ENCODE measurements around the gene MARF1. TPM values are rescaled to one million over a fixed set of nuclear protein-coding genes. Genes with fewer than 3 reads are reported as not detected.

The MARF1 gene
- total RNA-seq, 4 donors from 2014 or later = 31.2 to 43.2 (median 35.7) TPM

DNA sequence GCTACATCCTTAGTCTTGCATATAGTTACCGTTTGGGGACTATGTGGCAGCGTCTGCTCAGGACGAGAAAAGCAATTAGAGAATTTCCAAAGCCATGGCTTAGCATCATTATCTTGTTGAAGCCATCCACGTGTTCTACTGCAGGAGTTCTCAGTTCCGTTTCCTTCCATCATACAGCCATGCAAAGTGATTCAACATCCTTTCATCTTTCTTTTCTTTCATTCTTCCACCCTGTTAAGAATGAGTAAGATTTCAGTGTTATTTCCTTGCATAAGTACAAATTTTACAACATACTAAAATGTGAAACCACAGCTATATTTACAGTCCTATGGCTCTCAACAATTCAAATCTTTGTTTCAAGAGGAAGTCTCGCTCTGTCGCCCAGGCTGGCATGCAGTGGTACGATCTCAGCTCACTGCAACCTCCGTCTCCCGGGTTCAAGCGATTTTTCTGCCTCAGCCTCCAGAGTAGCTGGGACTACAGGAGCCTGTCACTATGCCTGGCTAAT lies 3.8 kb downstream of the MARF1 start:
- intact Hi-C loops (cut with DNase I; ENCODE audit: low total_unique reads) = no loop called here
- no peak for TF ChIP-seq POLR2A (IDR thresholded peaks at IDR 0.05)
- TF ChIP-seq, protein P1, sequence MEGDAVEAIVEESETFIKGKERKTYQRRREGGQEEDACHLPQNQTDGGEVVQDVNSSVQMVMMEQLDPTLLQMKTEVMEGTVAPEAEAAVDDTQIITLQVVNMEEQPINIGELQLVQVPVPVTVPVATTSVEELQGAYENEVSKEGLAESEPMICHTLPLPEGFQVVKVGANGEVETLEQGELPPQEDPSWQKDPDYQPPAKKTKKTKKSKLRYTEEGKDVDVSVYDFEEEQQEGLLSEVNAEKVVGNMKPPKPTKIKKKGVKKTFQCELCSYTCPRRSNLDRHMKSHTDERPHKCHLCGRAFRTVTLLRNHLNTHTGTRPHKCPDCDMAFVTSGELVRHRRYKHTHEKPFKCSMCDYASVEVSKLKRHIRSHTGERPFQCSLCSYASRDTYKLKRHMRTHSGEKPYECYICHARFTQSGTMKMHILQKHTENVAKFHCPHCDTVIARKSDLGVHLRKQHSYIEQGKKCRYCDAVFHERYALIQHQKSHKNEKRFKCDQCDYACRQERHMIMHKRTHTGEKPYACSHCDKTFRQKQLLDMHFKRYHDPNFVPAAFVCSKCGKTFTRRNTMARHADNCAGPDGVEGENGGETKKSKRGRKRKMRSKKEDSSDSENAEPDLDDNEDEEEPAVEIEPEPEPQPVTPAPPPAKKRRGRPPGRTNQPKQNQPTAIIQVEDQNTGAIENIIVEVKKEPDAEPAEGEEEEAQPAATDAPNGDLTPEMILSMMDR (IDR thresholded peaks at IDR 0.05) = no peak
- no peak overlapping the region for H3K4me3 ChIP-seq (ENCODE audit: low read depth, poor library complexity, severe bottlenecking)
- DNase-seq (ENCODE audit: low spot score in 2 of 2) = no peak
- 82 to 90% methylated on average over 11 of the region's 11 CpGs for WGBS, 2 donors

DNA sequence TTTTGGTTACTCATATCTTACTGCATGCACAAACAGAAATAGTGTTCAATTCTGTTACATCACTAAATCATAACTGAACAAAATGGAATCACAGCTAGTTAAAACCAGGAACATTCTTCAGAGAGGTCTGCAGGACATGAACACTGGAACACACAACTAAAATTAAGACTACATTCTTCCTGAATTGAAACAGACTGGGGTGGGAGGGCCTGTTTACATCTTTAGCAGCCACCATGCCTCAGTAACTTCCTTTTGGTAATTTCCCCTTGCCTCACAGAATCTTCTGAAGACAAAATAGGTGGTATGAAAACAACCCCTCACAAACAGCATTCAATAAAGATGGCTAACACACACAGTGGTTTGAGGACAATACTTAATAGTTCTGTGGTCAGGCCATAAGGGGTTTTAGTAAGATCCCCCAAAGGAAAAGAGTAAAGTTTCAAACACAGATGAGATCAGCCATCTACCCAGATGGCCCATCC lies 6.5 kb downstream of the MARF1 start:
- no peak overlapping the region for H3K4me3 ChIP-seq (ENCODE audit: low read depth, poor library complexity, severe bottlenecking)
- DNase-seq (ENCODE audit: low spot score in 2 of 2) = no peak
- intact Hi-C loops (cut with DNase I; ENCODE audit: low total_unique reads) = no loop called here
- no peak for TF ChIP-seq POLR2A (IDR thresholded peaks at IDR 0.05)
- TF ChIP-seq, protein P1 (IDR thresholded peaks at IDR 0.05) = no peak

DNA sequence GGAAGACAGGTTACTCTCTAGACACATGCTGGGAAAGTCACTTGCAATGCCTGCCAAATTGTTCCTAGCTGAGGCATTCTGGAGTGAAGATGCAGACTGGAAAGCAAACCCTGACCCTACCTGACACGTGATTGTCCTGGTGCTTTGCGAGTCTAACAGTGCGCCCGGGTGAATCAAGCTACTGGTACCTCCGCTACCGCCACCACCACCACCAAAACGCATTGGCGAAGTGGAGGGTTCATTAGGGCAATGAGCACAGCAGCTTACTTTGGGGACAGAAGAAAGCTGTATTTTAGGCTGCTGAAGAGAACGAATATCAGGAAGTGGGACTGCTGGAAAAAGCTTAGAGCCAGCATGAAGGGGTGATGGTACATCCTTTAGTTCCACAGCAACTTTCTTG lies 7.0 kb downstream of the MARF1 start:
- no peak for DNase-seq (ENCODE audit: low spot score in 2 of 2)
- intact Hi-C loops (cut with DNase I; ENCODE audit: low total_unique reads) = no loop called here
- no peak for TF ChIP-seq POLR2A (IDR thresholded peaks at IDR 0.05)
- TF ChIP-seq, protein P1 (IDR thresholded peaks at IDR 0.05) = no peak
- no peak overlapping the region for H3K4me3 ChIP-seq (ENCODE audit: low read depth, poor library complexity, severe bottlenecking)
- 97 to 98% methylated on average over 9 of the region's 9 CpGs for WGBS, 2 donors

DNA sequence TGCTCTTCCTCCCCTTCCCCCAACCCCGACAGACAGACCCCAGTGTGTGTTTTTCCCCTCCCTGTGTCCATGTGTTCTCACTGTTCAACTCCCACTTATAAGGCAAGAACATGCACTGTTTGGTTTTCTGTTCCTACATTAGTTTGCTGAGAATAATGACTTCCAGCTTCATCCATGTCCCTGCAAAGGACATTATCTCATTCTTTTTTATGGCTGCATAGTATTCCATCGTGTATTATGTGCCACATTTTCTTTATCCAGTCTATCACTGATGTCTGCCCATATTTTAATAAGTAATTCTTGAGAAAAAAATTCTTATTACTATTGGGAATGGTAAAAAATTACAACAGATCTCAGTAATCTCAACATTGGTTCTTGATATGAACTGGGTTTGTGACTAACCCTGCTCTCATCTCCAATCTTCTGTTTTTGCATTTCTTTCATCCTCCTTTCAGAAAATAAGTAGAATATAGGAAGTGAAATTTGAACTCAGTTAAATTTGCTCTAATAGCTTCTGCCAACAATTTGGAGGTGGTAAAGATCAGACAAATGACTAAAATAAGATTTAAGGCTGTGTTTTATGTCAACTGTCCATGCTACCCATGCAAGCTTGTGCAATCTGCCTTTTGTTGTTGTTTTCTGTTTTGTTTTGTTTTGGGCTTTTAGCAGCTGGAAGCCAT lies 11.1 kb downstream of the MARF1 start:
- no peak for DNase-seq (ENCODE audit: low spot score in 2 of 2)
- intact Hi-C loops (cut with DNase I; ENCODE audit: low total_unique reads) = no loop called here
- 93 to 96% methylated on average over 2 of the region's 2 CpGs for WGBS, 2 donors
- TF ChIP-seq POLR2A (IDR thresholded peaks at IDR 0.05) = no peak
- H3K4me3 ChIP-seq (ENCODE audit: low read depth, poor library complexity, severe bottlenecking) = no peak overlapping the region

DNA sequence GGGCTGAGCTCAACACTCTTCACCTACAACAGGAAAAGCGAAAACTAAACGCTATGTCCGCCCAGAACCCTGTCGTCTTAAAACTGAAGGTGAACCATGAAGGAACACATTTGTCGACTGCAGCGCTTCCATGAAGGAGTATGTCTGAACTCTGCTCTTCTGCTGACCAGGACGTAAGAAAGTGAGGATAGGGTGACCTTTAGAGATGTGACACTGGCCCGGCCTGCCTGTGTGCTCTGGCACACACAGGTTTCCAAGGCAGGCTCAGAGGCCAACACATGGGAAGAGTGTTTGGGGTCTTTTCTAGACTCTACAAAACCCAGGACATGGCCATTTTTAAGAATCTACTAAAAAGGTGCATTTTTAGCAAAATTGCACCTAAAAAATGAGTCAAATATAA lies 21.1 kb downstream of the MARF1 start:
- 96% methylated on average over 8 of the region's 8 CpGs for WGBS, 2 donors
- no peak overlapping the region for H3K4me3 ChIP-seq (ENCODE audit: low read depth, poor library complexity, severe bottlenecking)
- TF ChIP-seq POLR2A (IDR thresholded peaks at IDR 0.05) = no peak
- TF ChIP-seq, protein P1 (IDR thresholded peaks at IDR 0.05) = no peak
- intact Hi-C loops (cut with DNase I; ENCODE audit: low total_unique reads) = loop anchor here (5.0 kb wide), 1 partner anchor 80 kb away; no protein-coding TSS in a partner anchor
- DNase-seq (ENCODE audit: low spot score in 2 of 2) = no peak

DNA sequence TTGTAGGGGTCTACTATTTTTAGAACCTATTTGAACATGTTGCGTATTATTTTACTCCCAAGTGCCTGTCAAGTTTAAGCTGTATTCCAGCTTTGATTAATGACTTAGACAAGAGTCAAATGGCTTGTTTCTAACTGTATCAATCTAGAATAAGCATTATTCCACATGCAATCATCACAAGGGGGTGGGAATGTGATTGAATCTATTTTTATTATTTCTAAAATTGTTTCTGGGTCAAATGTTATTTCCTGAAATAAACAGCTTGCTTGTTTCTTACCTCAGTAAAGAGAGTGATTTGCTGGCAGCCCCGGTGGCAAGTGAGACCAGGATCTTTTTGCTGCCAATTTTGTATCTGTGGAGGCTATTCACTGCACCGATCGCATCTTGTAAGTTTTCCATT lies 21.5 kb downstream of the MARF1 start:
- no peak overlapping the region for H3K4me3 ChIP-seq (ENCODE audit: low read depth, poor library complexity, severe bottlenecking)
- intact Hi-C loops (cut with DNase I; ENCODE audit: low total_unique reads) = loop anchor here (5.0 kb wide), 1 partner anchor 81 kb away; no protein-coding TSS in a partner anchor
- no peak for DNase-seq (ENCODE audit: low spot score in 2 of 2)
- WGBS, 2 donors = 84 to 89% methylated on average over 4 of the region's 4 CpGs
- TF ChIP-seq POLR2A (IDR thresholded peaks at IDR 0.05) = no peak
- TF ChIP-seq, protein P1 (IDR thresholded peaks at IDR 0.05) = no peak

All from lower leg skin (tissue), 4 donors.